ENCODE measurements around the gene CFAP410.

Gene CFAP410

DNA sequence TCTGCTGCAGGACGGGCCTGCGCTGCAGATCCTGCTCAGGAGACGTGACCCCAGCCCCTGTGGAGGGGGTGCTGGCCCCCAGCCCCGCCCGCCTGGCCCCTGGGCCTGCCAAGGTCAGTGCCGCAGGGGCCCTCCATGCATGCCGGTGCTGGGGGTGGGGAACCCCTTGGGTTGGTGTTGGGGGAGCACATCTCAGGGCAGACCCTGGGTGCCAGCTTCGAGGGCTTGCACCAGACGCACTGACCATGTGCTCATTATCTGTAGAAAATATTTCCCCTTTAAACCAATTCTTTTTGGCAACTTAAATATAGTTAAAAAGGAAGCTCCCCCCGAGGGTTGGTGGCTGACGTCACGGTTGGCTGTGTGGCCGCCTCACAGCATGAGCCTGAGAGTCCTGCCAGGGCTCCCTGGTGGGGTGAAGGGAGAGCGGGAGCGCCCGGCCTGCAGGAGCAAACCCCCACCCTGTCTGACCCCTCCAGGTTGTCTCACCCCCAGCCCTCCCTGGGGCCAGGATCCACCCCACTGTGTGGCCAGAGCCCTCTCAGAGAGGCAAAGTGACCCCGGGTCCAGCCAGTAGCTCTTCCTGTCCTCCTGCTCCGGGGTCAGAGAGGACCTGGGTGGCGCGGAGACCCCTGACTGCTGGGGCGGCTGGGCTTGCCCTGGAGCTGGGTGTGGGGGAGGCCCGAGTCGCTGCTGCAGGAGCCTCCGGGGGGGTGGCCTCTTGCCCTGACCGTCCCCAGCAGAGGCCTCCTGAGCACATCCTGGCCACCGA, 44.6 kb downstream of the CFAP410 start:
- no peak overlapping the region for H3K4me3 ChIP-seq (ENCODE audit: low read depth, low read length)
- TF ChIP-seq, protein P1, sequence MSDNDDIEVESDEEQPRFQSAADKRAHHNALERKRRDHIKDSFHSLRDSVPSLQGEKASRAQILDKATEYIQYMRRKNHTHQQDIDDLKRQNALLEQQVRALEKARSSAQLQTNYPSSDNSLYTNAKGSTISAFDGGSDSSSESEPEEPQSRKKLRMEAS (IDR thresholded peaks at IDR 0.05; ENCODE audit: low read depth, low read length) = peak; percentile 48
- TF ChIP-seq CTCF (IDR thresholded peaks at IDR 0.05; ENCODE audit: low read depth, low read length) = no peak
- peak; percentile 45 for DNase-seq (ENCODE audit: low read depth)

GRCh38 chr21:44293551-44294231, 45.5 kb downstream of the CFAP410 start:
- TF ChIP-seq POLR2A (IDR thresholded peaks at IDR 0.05; ENCODE audit: extremely low read depth, insufficient read length) = no peak
- TF ChIP-seq, protein P1 (IDR thresholded peaks at IDR 0.05; ENCODE audit: low read depth, low read length) = no peak
- no peak for DNase-seq (ENCODE audit: low read depth)
- H3K4me3 ChIP-seq (ENCODE audit: low read depth, low read length) = no peak overlapping the region

GRCh38 chr21:44292812-44293195, 46.4 kb downstream of the CFAP410 start:
- H3K4me3 ChIP-seq (ENCODE audit: low read depth, low read length) = no peak overlapping the region
- DNase-seq (ENCODE audit: low read depth) = no peak
- no peak for TF ChIP-seq CTCF (IDR thresholded peaks at IDR 0.05; ENCODE audit: low read depth, low read length)
- TF ChIP-seq, protein P1 (IDR thresholded peaks at IDR 0.05; ENCODE audit: low read depth, low read length) = no peak
- no peak for TF ChIP-seq MYC (IDR thresholded peaks at IDR 0.05; ENCODE audit: low read depth, low read length)
- no peak for TF ChIP-seq POLR2A (IDR thresholded peaks at IDR 0.05; ENCODE audit: extremely low read depth, insufficient read length)

GRCh38 chr21:44291936-44292811, 47.0 kb downstream of the CFAP410 start:
- no peak for TF ChIP-seq MYC (IDR thresholded peaks at IDR 0.05; ENCODE audit: low read depth, low read length)
- no peak for TF ChIP-seq POLR2A (IDR thresholded peaks at IDR 0.05; ENCODE audit: extremely low read depth, insufficient read length)
- TF ChIP-seq, protein P1 (IDR thresholded peaks at IDR 0.05; ENCODE audit: low read depth, low read length) = no peak
- no peak for TF ChIP-seq CTCF (IDR thresholded peaks at IDR 0.05; ENCODE audit: low read depth, low read length)
- no peak for DNase-seq (ENCODE audit: low read depth)
- H3K4me3 ChIP-seq (ENCODE audit: low read depth, low read length) = no peak overlapping the region

DNA sequence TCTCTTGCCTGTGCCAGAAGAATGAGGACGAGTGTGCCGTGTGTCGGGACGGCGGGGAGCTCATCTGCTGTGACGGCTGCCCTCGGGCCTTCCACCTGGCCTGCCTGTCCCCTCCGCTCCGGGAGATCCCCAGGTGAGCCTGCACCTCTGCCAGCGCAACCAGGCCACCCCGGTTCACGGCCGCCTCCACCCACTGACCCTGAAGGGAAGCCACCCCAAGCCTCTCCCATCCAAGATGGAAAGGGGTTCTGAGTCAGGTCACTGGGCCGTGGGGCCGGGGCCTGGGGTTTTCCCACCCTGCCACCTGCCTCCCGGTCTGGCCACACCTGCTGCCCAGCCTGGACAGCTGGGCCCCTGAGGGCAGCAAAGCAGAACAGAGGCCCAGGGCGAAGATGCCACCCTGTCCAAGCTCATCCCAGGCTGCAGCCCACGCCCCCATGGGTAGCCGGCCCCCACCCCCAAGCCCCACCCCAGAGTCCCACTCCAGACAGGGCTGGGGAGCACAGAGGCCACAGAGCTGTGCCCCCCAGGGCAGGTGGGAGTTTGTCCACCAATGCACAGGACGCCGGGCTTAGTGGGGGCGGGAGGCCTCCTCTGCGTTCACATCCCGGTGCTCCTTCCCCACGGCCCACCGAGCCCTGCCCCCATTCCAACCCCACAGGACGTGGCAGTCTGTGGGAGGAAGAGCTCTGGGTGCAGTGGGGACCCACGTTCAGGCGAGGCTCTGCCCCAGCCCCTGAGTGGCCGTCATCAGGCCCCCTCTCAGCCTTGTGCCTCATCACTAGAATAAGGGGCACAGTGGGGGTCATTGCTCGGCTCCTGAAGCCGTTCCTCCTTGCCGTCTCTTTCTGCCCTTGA, 47.9 kb downstream of the CFAP410 start:
- H3K4me3 ChIP-seq (ENCODE audit: low read depth, low read length) = no peak overlapping the region
- DNase-seq (ENCODE audit: low read depth) = no peak
- TF ChIP-seq MYC (IDR thresholded peaks at IDR 0.05; ENCODE audit: low read depth, low read length) = no peak
- TF ChIP-seq POLR2A (IDR thresholded peaks at IDR 0.05; ENCODE audit: extremely low read depth, insufficient read length) = no peak
- TF ChIP-seq CTCF (IDR thresholded peaks at IDR 0.05; ENCODE audit: low read depth, low read length) = no peak
- TF ChIP-seq, protein P1 (IDR thresholded peaks at IDR 0.05; ENCODE audit: low read depth, low read length) = no peak
